GM18502 (cell line): Measurements from ENCODE around the gene MAGEB1.

Experiments used
- ATAC-seq: cut with Tn5 transposase; IDR thresholded peaks from one replicate; pipeline ENCODE4 v1.9.1; 2021; ENCODE audit warnings: mild to moderate bottlenecking; ENCODE audit not compliant: unreplicated experiment, poor library complexity

Gene MAGEB1

DNA sequence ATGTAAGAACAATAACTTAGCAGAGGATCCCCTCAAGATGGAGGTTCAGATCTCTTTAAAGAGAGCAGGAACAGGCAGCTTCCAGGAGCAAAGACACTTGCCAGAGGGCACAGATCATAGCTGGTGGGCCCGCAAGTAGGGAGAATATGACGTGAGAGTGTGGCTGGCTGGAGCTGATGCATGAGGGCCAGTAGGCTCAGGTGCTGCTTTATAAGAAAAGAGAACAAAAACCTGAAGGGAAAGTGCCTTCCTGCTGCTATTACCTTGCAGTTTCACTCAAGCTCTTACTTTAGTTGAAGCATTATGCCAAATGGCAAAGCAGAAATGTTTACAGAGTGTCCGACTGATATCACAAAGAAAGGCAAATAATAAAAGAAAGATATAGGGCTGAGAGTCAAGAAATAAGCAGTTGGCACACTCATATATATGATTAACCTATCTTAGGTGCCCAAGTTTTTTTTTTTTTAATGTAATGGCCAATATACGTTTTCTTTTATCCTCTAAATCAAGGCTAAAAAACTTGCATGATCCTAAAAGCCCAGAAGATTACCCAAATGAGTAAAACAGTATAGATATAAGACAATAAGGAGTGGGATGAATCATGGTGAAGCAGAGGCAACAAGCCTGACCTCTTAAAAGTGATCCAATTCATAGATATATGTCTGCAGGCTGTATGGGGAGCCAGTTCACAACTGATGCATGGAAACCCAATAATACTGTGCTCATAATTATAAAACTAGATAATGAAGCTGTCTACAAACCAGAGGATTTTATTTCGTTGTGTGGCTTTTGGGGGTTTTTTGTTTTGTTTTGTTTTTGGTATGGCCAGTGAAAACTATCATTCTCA lies 49.7 kb downstream of the MAGEB1 start:
- ATAC-seq = no peak

DNA sequence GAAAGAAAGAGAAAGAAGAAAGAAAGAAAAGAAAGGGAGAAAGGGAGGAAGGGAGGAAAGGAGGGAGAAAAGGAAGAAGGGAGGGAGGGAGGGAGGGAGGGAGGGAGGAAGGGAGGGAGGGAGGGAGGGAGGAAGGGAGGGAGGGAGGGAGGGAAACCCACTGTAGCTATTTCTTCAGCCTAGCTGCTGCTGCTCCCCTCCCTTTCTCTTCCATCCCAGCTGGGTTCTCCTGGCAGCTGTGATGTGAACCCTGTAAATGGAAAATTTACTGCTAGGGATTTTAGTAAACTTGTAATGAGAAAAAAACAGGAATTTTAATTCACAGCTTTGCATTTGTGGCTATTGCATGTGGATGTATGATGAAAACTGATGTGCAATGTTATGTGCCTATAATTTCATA lies 54.3 kb downstream of the MAGEB1 start:
- no peak for ATAC-seq
